DND-41 (cell line): ENCODE data around the gene KIF1A.

ENCODE experiments used
- ATAC-seq: fragments of 200-7000 bp; cut with Tn5 transposase; 3 replicates; pipeline ENCODE4 v1.9.1; 2021; ENCODE audit warnings: low read depth; ENCODE audit not compliant: insufficient read depth
- DNase-seq: peaks from one replicate; pipeline ENCODE4 v3.0.0-alpha.2; 2020
- H2AFZ ChIP-seq: 2 replicates; pipeline ENCODE4 v1.6.0; 2012; ENCODE audit warnings: low read depth, low read length
- H3K27ac ChIP-seq: 2 replicates; pipeline ENCODE4 v1.5.1; 2012; ENCODE audit warnings: low read length, inconsistent platforms
- H3K27me3 ChIP-seq: fragments of 200-600 bp; sonication (generic); 2 replicates; pipeline ENCODE4 v1.6.0; 2012; ENCODE audit warnings: low read length, mild to moderate bottlenecking, inconsistent platforms; ENCODE audit not compliant: insufficient read depth, poor library complexity
- H3K36me3 ChIP-seq: 2 replicates; pipeline ENCODE4 v1.5.1; 2012; ENCODE audit warnings: low read length, inconsistent platforms; ENCODE audit not compliant: insufficient read depth
- H3K4me1 ChIP-seq: 2 replicates; pipeline ENCODE4 v1.5.1; 2012; ENCODE audit warnings: mild to moderate bottlenecking, low read length; ENCODE audit not compliant: insufficient read depth
- H3K4me2 ChIP-seq: 2 replicates; pipeline ENCODE4 v1.6.0; 2012; ENCODE audit warnings: mild to moderate bottlenecking, moderate library complexity, low read length, inconsistent platforms; ENCODE audit not compliant: insufficient read depth
- H3K4me3 ChIP-seq, 2 experiments: fragments of 200-600 bp in 1 of 2; shearing (Covaris generic) in 1 of 2; 2 replicates each; pipeline ENCODE4 v1.5.1; 2012 to 2016; ENCODE audit warnings: inconsistent platforms in 2 of 2, low read length in 2 of 2, mild to moderate bottlenecking in 2 of 2, low read depth in 1 of 2, moderate library complexity in 1 of 2
- H3K79me2 ChIP-seq: 2 replicates; pipeline ENCODE4 v1.6.0; 2012; ENCODE audit warnings: low read length, inconsistent platforms; ENCODE audit not compliant: insufficient read depth
- H3K9ac ChIP-seq: 2 replicates; pipeline ENCODE4 v1.6.0; 2012; ENCODE audit warnings: low read depth, mild to moderate bottlenecking, inconsistent platforms, low read length, moderate library complexity
- H3K9me3 ChIP-seq: 2 replicates; pipeline ENCODE4 v1.5.1; 2012; ENCODE audit warnings: low read length, moderate library complexity, mild to moderate bottlenecking, inconsistent platforms; ENCODE audit not compliant: insufficient read depth, severe bottlenecking
- H4K20me1 ChIP-seq: 2 replicates; pipeline ENCODE4 v1.6.0; 2012; ENCODE audit warnings: low read length; ENCODE audit not compliant: insufficient read depth
- EZH2 ChIP-seq: IDR thresholded peaks from 3 replicates; pipeline ENCODE4 v1.6.1; 2012; ENCODE audit warnings: borderline replicate concordance, low read depth, mild to moderate bottlenecking, moderate library complexity, low read length, inconsistent platforms; ENCODE audit not compliant: severe bottlenecking
- TF ChIP-seq, protein P1 (sequence below): IDR thresholded peaks from 2 replicates; pipeline ENCODE4 v1.5.1; 2012; ENCODE audit warnings: borderline replicate concordance, low read length, moderate library complexity, mild to moderate bottlenecking; ENCODE audit not compliant: poor library complexity, severe bottlenecking; ENCODE audit errors: extremely low read depth

KIF1A gene

GRCh38 chr2:240721596-240722180, 98.3 kb downstream of the KIF1A start:
- H2AFZ ChIP-seq: no peak overlapping the region
- no peaks in the 10 kb centered on the region for H3K27me3 ChIP-seq
- no peak overlapping the region for H3K4me3 ChIP-seq
- no peak overlapping the region for H3K4me2 ChIP-seq
- TF ChIP-seq, protein P1, sequence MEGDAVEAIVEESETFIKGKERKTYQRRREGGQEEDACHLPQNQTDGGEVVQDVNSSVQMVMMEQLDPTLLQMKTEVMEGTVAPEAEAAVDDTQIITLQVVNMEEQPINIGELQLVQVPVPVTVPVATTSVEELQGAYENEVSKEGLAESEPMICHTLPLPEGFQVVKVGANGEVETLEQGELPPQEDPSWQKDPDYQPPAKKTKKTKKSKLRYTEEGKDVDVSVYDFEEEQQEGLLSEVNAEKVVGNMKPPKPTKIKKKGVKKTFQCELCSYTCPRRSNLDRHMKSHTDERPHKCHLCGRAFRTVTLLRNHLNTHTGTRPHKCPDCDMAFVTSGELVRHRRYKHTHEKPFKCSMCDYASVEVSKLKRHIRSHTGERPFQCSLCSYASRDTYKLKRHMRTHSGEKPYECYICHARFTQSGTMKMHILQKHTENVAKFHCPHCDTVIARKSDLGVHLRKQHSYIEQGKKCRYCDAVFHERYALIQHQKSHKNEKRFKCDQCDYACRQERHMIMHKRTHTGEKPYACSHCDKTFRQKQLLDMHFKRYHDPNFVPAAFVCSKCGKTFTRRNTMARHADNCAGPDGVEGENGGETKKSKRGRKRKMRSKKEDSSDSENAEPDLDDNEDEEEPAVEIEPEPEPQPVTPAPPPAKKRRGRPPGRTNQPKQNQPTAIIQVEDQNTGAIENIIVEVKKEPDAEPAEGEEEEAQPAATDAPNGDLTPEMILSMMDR: no peak
- TF ChIP-seq EZH2: no peak
- peaks cover 19% of the 10 kb centered on the region; the same call in 1 of the 2 replicates for H4K20me1 ChIP-seq
- DNase-seq (no peak), ATAC-seq (no peak)
- H3K27ac ChIP-seq: no peak overlapping the region
- H3K4me1 ChIP-seq: no peaks in the 10 kb centered on the region
- H3K79me2 ChIP-seq: no peaks in the 10 kb centered on the region
- no peaks in the 10 kb centered on the region for H3K36me3 ChIP-seq
- H3K9me3 ChIP-seq: no peaks in the 10 kb centered on the region
- H3K9ac ChIP-seq: no peak overlapping the region

GRCh38 chr2:240720686-240721595, 99.1 kb downstream of the KIF1A start:
- Histone ChIP-seq H3K79me2 (no peaks in the 10 kb centered on the region), H3K4me2 (no peak overlapping the region), H3K9ac (no peak overlapping the region), H3K4me3 (no peak overlapping the region), H3K4me1 (no peaks in the 10 kb centered on the region), H3K9me3 (no peaks in the 10 kb centered on the region), H4K20me1 (peaks cover 19% of the 10 kb centered on the region; the same call in 1 of the 2 replicates), H3K27ac (no peak overlapping the region), H3K36me3 (no peaks in the 10 kb centered on the region), H3K27me3 (no peaks in the 10 kb centered on the region), H2AFZ (no peak overlapping the region)
- DNase-seq (no peak), ATAC-seq (no peak)
- no peak for TF ChIP-seq EZH2
- TF ChIP-seq, protein P1: no peak

DNA sequence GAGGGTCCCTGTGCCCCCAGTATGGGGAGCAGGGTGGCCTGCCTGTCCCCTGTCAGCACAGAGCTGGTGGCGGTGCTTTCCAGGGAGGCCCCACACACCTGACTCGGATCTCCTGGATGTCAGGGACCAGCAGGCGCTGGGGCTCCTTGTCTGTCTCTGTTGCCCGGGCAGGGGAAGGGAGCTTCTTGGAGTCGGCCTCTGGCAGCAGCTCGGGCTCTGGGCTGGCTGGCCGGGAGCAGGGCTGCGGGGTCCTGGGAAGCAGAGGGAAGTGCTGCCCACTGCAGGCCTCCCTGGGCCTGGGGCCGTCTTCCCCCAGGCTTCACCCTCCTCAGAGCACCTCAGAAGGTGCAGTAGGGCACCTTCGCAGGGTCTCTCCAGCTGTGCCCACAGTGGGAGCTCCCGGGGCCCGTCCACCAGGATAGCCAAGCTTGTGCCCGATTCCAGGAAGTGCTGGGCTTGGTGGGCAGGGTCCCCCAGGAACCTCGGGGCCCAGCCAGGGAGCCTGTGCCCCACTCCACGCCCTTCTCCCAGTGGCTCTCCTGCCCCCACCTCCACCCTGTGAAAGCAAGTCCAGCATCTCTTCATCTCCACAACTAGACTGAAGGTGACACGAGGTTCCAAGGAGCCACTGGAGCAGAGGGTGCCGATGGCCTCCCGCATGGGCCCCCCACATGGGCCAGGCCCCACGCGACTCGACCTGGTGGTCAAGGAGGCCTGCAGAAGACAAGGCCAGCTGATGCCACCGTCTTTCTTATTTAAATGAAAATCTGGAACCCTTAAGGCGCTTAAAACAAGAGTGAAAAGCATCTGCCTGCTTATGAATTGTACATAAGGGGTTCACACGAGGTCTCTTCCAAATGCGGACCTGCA, 100.1 kb downstream of the KIF1A start:
- H2AFZ ChIP-seq: no peak overlapping the region
- ATAC-seq (no peak), DNase-seq (no peak)
- no peaks in the 10 kb centered on the region for H3K9me3 ChIP-seq
- no peak overlapping the region for H3K4me3 ChIP-seq
- H3K4me1 ChIP-seq: no peaks in the 10 kb centered on the region
- no peaks in the 10 kb centered on the region for H3K79me2 ChIP-seq
- H3K36me3 ChIP-seq: no peaks in the 10 kb centered on the region
- no peak overlapping the region for H3K27ac ChIP-seq
- peaks cover 22% of the 10 kb centered on the region; the same call in 1 of the 2 replicates for H4K20me1 ChIP-seq
- no peaks in the 10 kb centered on the region for H3K27me3 ChIP-seq
- TF ChIP-seq, protein P1: no peak
- no peak for TF ChIP-seq EZH2
- H3K4me2 ChIP-seq: no peak overlapping the region
- H3K9ac ChIP-seq: no peak overlapping the region
